ENCODE results near the gene PPIH.

DNA sequence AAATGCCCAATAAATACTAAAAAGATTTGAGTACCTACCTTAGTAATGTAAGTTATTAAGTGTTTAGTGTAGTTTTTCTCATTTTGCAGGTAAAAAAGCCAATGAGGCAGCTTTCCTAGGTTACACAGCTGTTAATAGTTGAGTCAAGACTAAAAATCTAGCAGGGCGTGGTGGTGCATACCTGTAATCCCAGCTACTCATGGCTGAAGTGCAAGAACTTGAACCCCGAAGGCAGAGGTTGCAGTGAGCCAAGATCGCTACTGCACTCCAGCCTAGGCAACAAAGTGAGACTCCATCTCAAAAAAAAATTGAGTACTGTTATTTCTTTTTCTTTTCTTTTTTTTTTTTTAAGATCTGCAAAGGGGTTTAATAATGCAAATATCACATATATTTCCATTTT is 31.7 kb downstream of the PPIH start:
- no peak for TF ChIP-seq EZH2phosphoT487 (IDR thresholded peaks at IDR 0.05; ENCODE audit: insufficient read depth, low read depth)
- no peak for TF ChIP-seq EZH2 (IDR thresholded peaks at IDR 0.05; ENCODE audit: insufficient read depth, poor library complexity, severe bottlenecking)
